Measurements from ENCODE around the gene RPTN. TPM values are rescaled to one million over a fixed set of nuclear protein-coding genes. Genes with fewer than 3 reads are reported as not detected.

The RPTN gene
- total RNA-seq, 4 donors from 2014 or later = not detected

DNA sequence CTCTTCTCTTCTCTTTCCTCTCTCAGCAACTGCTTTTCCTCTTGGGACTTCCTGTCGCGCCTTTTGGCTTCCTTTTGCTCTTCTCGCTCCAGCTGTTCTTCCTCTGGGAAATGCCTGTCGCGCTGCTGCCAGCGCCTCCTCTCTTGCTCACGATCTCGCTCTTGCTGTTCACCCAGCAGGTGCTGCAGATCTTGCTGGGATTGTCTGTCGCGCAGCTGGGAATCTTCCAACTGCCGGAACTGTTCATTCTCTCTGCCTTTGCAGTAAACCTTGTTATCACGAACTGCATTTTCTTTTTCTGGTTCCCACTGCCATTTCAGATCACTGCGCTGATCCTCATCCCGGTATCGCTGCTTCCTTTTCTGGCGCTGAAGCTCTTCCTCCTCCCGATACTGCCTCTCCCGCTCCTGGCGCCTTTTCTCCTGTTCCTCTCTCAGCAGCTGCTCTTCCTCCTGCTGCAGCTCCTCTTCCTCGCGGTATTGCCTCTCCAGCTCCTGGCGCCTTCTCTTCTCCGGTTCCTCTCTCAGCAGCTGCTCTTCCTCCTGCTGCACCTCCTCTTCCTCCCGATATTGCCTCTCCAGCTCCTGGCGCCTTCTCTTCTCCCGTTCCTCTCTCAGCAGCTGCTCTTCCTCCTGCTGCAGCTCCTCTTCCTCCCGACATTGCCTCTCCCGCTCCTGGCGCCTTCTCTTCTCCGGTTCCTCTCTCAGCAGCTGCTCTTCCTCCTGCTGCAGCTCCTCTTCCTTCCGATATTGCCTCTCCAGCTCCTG is 49.6 kb downstream of the RPTN start:
- H3K27ac ChIP-seq (replicated peaks in 1 of 4) = no peak overlapping the region
- WGBS = 11% methylated on average over 31 of the region's 31 CpGs
- peak overlapping the region; percentile 52 to 58 (median 54) for H3K4me3 ChIP-seq
- H3K4me1 ChIP-seq = peaks cover 38 to 58% (median 56%) of the 10 kb centered on the region in 4 donors
- no peaks in the 10 kb centered on the region for H3K36me3 ChIP-seq
- peaks cover 0 to 99% (median 81%) of the 10 kb centered on the region in 4 donors for H3K27me3 ChIP-seq
- TF ChIP-seq EP300 (IDR thresholded peaks at IDR 0.05) (no peak), POLR2A (IDR thresholded peaks at IDR 0.05; ENCODE audit: low read depth) (no peak), POLR2AphosphoS5 (IDR thresholded peaks at IDR 0.05) (no peak)
- TF ChIP-seq, protein P1, sequence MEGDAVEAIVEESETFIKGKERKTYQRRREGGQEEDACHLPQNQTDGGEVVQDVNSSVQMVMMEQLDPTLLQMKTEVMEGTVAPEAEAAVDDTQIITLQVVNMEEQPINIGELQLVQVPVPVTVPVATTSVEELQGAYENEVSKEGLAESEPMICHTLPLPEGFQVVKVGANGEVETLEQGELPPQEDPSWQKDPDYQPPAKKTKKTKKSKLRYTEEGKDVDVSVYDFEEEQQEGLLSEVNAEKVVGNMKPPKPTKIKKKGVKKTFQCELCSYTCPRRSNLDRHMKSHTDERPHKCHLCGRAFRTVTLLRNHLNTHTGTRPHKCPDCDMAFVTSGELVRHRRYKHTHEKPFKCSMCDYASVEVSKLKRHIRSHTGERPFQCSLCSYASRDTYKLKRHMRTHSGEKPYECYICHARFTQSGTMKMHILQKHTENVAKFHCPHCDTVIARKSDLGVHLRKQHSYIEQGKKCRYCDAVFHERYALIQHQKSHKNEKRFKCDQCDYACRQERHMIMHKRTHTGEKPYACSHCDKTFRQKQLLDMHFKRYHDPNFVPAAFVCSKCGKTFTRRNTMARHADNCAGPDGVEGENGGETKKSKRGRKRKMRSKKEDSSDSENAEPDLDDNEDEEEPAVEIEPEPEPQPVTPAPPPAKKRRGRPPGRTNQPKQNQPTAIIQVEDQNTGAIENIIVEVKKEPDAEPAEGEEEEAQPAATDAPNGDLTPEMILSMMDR (IDR thresholded peaks at IDR 0.05) = no peak
- no peak for DNase-seq (ENCODE audit: extremely low spot score)
- peaks cover 0 to 20% (median 16%) of the 10 kb centered on the region in 4 donors for H3K9me3 ChIP-seq
- intact Hi-C loops (cut with DNase I) = no loop called here

DNA sequence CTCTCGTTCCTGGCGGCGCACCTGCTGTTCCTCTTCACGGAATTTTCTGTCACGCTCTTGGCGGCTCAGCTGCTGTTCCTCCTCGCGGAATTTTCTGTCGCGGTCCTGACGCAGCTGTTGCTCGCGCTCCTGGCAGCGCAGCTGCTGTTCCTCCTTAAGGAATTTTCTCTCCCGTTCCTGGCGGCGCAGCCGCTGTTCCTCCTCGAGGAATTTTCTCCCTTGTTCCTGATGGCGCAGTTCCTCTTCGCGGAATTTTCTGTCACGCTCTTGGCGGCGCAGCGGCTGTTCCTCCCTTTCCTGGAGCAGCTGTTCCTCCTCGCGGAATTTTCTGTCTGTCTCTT is 50.2 kb downstream of the RPTN start:
- H3K4me3 ChIP-seq = peak overlapping the region; percentile 3 to 58 (median 54)
- peaks cover 38 to 58% (median 56%) of the 10 kb centered on the region in 4 donors for H3K4me1 ChIP-seq

DNA sequence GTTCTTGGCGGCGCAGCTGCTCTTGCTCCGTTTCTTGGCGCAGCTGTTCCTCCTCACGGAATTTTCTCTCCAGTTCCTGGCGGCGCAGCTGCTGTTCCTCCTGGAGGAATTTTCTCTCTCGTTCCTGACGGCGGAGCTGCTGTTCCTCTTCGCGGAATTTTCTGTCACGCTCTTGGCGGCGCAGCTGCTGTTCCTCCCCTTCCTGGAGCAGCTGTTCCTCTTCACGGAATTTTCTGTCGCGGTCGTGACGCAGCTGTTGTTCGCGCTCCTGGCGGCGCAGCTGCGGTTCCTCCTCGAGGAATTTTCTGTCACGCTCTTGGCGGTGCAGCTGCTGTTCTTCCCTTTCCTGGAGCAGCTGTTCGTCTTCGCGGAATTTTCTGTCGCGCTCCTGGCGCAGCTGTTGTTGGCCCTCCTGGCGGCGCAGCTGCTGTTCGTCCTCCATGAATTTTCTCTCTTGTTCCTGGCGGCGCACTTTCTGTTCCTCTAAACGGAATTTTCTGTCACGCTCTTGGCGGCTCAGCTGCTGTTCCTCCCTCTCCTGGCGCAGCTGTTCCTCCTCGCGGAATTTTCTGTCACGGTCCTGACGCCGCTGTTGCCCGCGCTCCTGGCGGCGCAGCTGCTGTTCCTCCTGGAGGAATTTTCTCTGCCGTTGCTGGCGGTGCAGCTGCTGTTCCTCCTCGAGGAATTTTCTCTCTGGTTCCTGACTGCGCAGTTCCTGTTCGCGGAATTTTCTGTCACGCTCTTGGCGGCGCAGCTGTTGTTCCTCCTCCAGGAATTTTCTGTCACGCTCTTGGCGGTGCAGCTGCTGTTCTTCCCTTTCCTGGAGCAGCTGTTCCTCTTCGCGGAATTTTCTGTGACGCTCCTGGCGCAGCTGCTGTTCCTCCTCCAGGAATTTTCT is 50.8 kb downstream of the RPTN start:
- H3K27me3 ChIP-seq = peaks cover 0 to 97% (median 71%) of the 10 kb centered on the region in 4 donors
- 12% methylated on average over 65 of the region's 67 CpGs for WGBS
- no peak for DNase-seq (ENCODE audit: extremely low spot score)
- H3K4me3 ChIP-seq = peak overlapping the region; percentile 2 to 54 (median 26)
- peaks cover 38 to 58% (median 56%) of the 10 kb centered on the region in 4 donors for H3K4me1 ChIP-seq
- H3K9me3 ChIP-seq = peaks cover 0 to 20% (median 16%) of the 10 kb centered on the region in 4 donors
- TF ChIP-seq, protein P1 (IDR thresholded peaks at IDR 0.05) = no peak
- no peak for TF ChIP-seq POLR2A (IDR thresholded peaks at IDR 0.05; ENCODE audit: low read depth)
- no peaks in the 10 kb centered on the region for H3K36me3 ChIP-seq
- intact Hi-C loops (cut with DNase I) = no loop called here
- no peak overlapping the region for H3K27ac ChIP-seq (replicated peaks in 1 of 4)

More for the DNA sequence above, 50.2 kb downstream of the RPTN start:
- Histone ChIP-seq H3K36me3 (no peaks in the 10 kb centered on the region), H3K27me3 (peaks cover 0 to 99% (median 77%) of the 10 kb centered on the region in 4 donors), H3K27ac (replicated peaks in 1 of 4) (no peak overlapping the region), H3K9me3 (peaks cover 0 to 20% (median 16%) of the 10 kb centered on the region in 4 donors)
- intact Hi-C loops (cut with DNase I) = no loop called here
- TF ChIP-seq EP300 (IDR thresholded peaks at IDR 0.05) (no peak), POLR2AphosphoS5 (IDR thresholded peaks at IDR 0.05) (no peak), POLR2A (IDR thresholded peaks at IDR 0.05; ENCODE audit: low read depth) (no peak)
- TF ChIP-seq, protein P1 (IDR thresholded peaks at IDR 0.05) = no peak
- no peak for DNase-seq (ENCODE audit: extremely low spot score)
- WGBS = 19% methylated on average over 28 of the region's 28 CpGs

DNA sequence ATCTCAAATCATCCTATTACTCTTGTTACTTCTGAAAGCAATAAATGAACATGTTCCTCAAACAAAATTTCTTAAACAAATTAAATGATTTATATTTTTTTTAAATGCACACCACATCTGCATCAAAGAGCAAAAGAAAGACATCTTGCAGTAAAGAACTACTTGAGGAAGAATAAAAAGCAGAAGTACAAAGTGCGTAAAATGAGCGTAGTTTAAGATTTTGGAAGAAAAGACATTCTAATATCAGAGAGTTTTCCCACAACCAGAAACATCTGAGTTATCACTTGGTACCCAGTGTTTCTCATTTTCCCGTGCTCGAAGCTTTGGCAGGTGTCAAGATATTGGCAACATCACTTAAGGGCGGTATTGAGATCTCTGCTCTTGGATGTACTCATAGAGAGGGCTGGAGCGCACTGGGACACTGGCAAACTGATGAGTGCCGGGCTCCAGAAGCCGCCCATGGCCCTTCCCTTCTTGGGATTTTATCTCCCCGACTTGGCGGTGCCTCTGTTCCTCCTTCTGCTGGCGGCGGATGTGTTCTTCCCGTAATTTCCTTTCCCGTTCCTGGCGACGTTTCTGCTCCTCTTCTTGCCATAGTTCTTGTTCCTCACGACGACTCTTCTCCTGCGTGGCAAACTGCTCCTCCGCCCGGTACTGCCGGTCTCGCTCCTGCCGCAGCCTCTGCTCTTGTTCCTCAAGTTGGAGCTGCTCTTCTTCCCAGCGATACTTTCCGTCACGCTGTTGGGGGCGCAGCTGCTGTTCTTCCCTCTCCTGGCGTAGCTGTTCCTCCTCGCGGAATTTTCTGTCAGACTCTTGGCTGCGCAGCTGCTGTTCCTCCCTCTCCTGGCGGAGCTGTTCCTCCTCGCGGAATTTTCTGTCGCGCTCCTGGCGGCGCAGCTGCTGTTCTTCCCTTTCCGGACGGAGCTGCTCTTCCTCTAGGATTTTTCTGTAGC is 51.7 kb downstream of the RPTN start:
- peak overlapping the region in 3 of 4 donors; percentile 20 to 54 (median 32) for H3K4me3 ChIP-seq
- intact Hi-C loops (cut with DNase I) = no loop called here
- H3K27ac ChIP-seq (replicated peaks in 1 of 4) = no peak overlapping the region
- H3K36me3 ChIP-seq = no peaks in the 10 kb centered on the region
- DNase-seq (ENCODE audit: extremely low spot score) = no peak
- peaks cover 0 to 20% (median 16%) of the 10 kb centered on the region in 4 donors for H3K9me3 ChIP-seq
- H3K27me3 ChIP-seq = peaks cover 0 to 94% (median 62%) of the 10 kb centered on the region in 4 donors
- 20% methylated on average over 41 of the region's 41 CpGs for WGBS
- TF ChIP-seq POLR2A (IDR thresholded peaks at IDR 0.05; ENCODE audit: low read depth) = no peak
- TF ChIP-seq, protein P1 (IDR thresholded peaks at IDR 0.05) = no peak
- TF ChIP-seq POLR2AphosphoS5 (IDR thresholded peaks at IDR 0.05) = no peak
- no peak for TF ChIP-seq EP300 (IDR thresholded peaks at IDR 0.05)
- H3K4me1 ChIP-seq = peaks cover 33 to 52% (median 49%) of the 10 kb centered on the region in 4 donors
